Endodermal cell (in vitro differentiated cells): Measurements from ENCODE around the gene CHRNB1. TPM values are rescaled to one million over a fixed set of nuclear protein-coding genes. Genes with fewer than 3 reads are reported as not detected.
A peak's percentile ranks its signal among the peaks of the same experiment; 100 is the strongest.

Experiments used
- DNase-seq: peaks from one replicate; pipeline ENCODE4 v3.0.0-alpha.2; 2017
- H3K27ac ChIP-seq: 2 replicates; pipeline ENCODE4 v1.5.1; 2013; ENCODE audit warnings: mild to moderate bottlenecking, low read depth, low read length, moderate library complexity
- H3K27me3 ChIP-seq: 2 replicates; pipeline ENCODE4 v1.6.1; 2013; ENCODE audit warnings: mild to moderate bottlenecking, low read length, moderate library complexity; ENCODE audit not compliant: insufficient read depth, control insufficient read depth, poor library complexity, severe bottlenecking
- H3K36me3 ChIP-seq: 2 replicates; pipeline ENCODE4 v1.7.0; 2013; ENCODE audit warnings: mild to moderate bottlenecking, low read length, moderate library complexity; ENCODE audit not compliant: control insufficient read depth, insufficient read depth
- H3K4me1 ChIP-seq: one replicate; pipeline ENCODE4 v1.7.0; 2013; ENCODE audit warnings: low read length; ENCODE audit not compliant: control insufficient read depth, insufficient read depth
- H3K4me3 ChIP-seq: 2 replicates; pipeline ENCODE4 v1.5.1; 2013; ENCODE audit warnings: mild to moderate bottlenecking, low read length, moderate library complexity
- H3K9ac ChIP-seq: 2 replicates; pipeline ENCODE4 v1.6.1; 2013; ENCODE audit warnings: mild to moderate bottlenecking, low read length, moderate library complexity; ENCODE audit not compliant: poor library complexity, severe bottlenecking; ENCODE audit errors: extremely low read depth
- H3K9me3 ChIP-seq: 2 replicates; pipeline ENCODE4 v1.6.1; 2013; ENCODE audit warnings: mild to moderate bottlenecking, low read length, moderate library complexity; ENCODE audit not compliant: control insufficient read depth
- H3K27ac Mint-ChIP-seq: 2 replicates; pipeline ENCODE4 v1.8.0; 2020; ENCODE audit warnings: mixed read lengths
- H3K27me3 Mint-ChIP-seq: 2 replicates; pipeline ENCODE4 v1.8.0; 2021; ENCODE audit warnings: mild to moderate bottlenecking, mixed read lengths; ENCODE audit not compliant: insufficient read depth
- H3K36me3 Mint-ChIP-seq: 2 replicates; pipeline ENCODE4 v1.8.0; 2020; ENCODE audit warnings: low read depth, mixed read lengths
- H3K4me1 Mint-ChIP-seq: 2 replicates; pipeline ENCODE4 v1.8.0; 2020; ENCODE audit warnings: mixed read lengths
- H3K4me3 Mint-ChIP-seq: 2 replicates; pipeline ENCODE4 v1.8.0; 2020; ENCODE audit warnings: mild to moderate bottlenecking, moderate library complexity, mixed read lengths
- H3K9me3 Mint-ChIP-seq: 2 replicates; pipeline ENCODE4 v1.8.0; 2020; ENCODE audit warnings: mild to moderate bottlenecking, mixed read lengths
- WGBS, 2 experiments: methylation state at CpG; one replicate each; pipeline versions ENCODE4 v1.1.5 to v1.1.7; 2013; ENCODE audit warnings: missing lambda C conversion rate in 2 of 2, mixed read lengths in 1 of 2; ENCODE audit not compliant: insufficient coverage in 1 of 2, insufficient read length in 1 of 2; 5-methylcytosine and 5-hydroxymethylcytosine counted together
- total RNA-seq, 2 donors: library from RNA; stranded (reverse); fragmentation: NEBNext Ultra II Directional in 1 of 2; extraction: Animal tissue kit (Norgen Biotek cat#: 25700) in 1 of 2; gene quantifications; 2 replicates in 1 of 2; 3 replicates in 1 of 2; pipeline ENCODE4 v1.2.1, GENCODE V29; 2021
- TF ChIP-seq, protein P1 (sequence below): fragments of 200-600 bp; sonication (generic); conservative IDR thresholded peaks from 2 replicates; pipeline ENCODE4 v1.5.0; 2021; ENCODE audit warnings: antibody characterized with exemption, mild to moderate bottlenecking

Gene CHRNB1
- total RNA-seq, 2 donors from 2014 or later: 8.7 to 11.6 TPM

DNA sequence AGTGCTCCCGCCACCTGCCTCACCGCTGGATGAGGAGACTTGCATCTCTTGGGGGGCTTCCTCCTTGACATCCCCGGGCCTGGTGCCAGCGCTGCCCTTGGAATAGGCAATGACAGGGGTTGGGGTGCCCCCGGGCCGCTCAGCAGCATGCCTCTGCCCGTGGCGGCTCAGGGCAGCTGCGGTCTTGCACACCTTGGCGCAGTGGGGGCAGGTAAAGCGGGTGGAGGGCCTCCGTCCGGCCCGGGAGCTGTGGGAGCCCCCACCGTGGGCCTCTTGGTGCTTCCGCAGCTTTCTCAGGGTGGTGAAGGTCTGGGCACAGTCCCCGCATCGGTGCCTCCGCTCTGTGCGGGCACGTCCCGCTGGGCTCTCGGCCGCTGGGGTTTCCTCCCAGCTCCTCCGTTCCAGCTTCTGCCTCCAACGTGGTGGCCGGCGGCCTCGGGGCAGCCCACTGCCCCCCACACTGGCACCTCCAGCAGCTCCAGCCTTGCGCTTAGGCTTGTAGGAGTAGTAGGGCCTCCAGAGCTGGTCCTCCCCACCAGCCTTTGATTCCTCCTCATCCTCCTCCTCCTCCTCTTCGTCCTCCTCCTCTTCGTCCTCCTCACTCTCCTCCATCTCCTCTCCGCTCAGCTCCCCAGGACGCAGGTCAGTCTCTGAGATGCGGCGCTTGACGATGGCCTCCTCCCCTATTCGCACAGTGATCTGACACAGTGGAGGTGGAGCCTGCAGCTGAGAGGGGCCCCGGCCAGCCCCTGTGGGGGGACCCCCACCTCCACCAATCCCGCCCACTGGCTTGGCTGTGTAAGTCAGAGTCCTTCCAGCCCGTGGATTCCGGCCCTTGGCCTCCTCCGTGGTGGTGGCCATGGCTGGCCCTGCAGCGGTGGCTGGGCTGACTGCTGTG lies 17.9 kb downstream of the CHRNB1 start:
- Mint-ChIP-seq H3K4me3 (no peak overlapping the region), H3K27ac (no peak overlapping the region), H3K36me3 (peaks cover 22% of the 10 kb centered on the region), H3K9me3 (no peaks in the 10 kb centered on the region), H3K27me3 (no peaks in the 10 kb centered on the region), H3K4me1 (peaks cover 3% of the 10 kb centered on the region)
- Histone ChIP-seq H3K36me3 (peaks cover 11% of the 10 kb centered on the region), H3K4me1 (no peaks in the 10 kb centered on the region), H3K4me3 (no peak overlapping the region), H3K27ac (no peak overlapping the region), H3K9ac (no peak overlapping the region), H3K9me3 (no peaks in the 10 kb centered on the region), H3K27me3 (no peaks in the 10 kb centered on the region)
- peak; percentile 45 for DNase-seq
- 95% methylated on average over 29 to 44 of the region's 44 CpGs for WGBS, 2 experiments
- TF ChIP-seq, protein P1, sequence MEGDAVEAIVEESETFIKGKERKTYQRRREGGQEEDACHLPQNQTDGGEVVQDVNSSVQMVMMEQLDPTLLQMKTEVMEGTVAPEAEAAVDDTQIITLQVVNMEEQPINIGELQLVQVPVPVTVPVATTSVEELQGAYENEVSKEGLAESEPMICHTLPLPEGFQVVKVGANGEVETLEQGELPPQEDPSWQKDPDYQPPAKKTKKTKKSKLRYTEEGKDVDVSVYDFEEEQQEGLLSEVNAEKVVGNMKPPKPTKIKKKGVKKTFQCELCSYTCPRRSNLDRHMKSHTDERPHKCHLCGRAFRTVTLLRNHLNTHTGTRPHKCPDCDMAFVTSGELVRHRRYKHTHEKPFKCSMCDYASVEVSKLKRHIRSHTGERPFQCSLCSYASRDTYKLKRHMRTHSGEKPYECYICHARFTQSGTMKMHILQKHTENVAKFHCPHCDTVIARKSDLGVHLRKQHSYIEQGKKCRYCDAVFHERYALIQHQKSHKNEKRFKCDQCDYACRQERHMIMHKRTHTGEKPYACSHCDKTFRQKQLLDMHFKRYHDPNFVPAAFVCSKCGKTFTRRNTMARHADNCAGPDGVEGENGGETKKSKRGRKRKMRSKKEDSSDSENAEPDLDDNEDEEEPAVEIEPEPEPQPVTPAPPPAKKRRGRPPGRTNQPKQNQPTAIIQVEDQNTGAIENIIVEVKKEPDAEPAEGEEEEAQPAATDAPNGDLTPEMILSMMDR: no peak

DNA sequence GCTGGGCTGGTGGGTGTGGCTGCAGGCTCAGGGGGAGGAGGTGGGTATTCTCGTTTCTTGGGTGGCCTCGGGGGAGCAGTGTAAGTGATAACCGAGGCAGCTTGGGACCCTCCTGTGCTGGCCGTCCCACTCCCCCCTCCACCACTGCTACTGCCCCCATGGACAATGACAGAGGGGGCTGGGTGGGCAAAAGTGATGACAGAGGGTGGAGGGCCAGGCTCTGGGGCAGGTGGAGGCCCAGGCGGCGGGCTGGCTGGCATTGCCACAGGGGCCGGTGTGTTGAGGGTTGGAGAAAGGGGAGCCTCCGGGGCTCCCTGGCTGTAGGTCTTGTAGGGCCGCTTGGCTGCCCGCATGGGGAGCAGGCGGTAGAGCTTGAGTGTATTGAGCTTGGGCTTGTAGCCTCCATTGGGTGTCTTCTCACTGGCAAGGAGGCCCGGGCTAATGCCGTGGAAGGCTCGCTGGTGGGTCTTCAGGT lies 18.5 kb downstream of the CHRNB1 start:
- 95 to 100% methylated on average over 6 to 13 of the region's 14 CpGs for WGBS, 2 experiments
- no peak overlapping the region for H3K27ac ChIP-seq
- no peaks in the 10 kb centered on the region for H3K27me3 ChIP-seq
- TF ChIP-seq, protein P1: no peak
- no peaks in the 10 kb centered on the region for H3K9me3 Mint-ChIP-seq
- H3K36me3 ChIP-seq: peaks cover 11% of the 10 kb centered on the region
- H3K27ac Mint-ChIP-seq: no peak overlapping the region
- H3K4me3 Mint-ChIP-seq: no peak overlapping the region
- H3K4me1 Mint-ChIP-seq: peaks cover 3% of the 10 kb centered on the region
- no peaks in the 10 kb centered on the region for H3K9me3 ChIP-seq
- no peaks in the 10 kb centered on the region for H3K27me3 Mint-ChIP-seq
- H3K4me3 ChIP-seq: no peak overlapping the region
- no peak for DNase-seq
- H3K9ac ChIP-seq: no peak overlapping the region
- H3K36me3 Mint-ChIP-seq: peaks cover 22% of the 10 kb centered on the region
- no peaks in the 10 kb centered on the region for H3K4me1 ChIP-seq

DNA sequence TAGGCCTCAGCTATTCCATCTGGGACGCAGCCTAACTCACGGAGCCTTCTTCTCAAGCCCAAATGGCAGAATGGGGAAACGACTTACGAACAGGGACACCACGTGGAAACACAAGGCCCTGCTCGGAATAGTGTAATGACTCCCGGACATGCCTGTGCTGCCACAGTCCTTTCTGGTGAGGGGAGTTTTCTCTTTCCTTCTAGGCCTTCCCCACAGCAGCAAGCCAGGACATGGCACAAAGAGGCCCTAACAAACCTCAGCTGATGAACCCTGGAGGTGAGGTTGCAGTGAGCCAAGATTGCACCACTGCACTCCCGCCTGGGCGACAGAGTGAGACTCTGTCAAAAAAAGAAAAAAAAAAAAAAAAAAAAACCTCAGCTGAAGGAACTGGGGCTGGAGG lies 19.2 kb downstream of the CHRNB1 start:
- DNase-seq: no peak
- H3K27me3 Mint-ChIP-seq: no peaks in the 10 kb centered on the region
- H3K27ac Mint-ChIP-seq: no peak overlapping the region
- H3K27me3 ChIP-seq: no peaks in the 10 kb centered on the region
- H3K4me1 Mint-ChIP-seq: peaks cover 3% of the 10 kb centered on the region
- H3K27ac ChIP-seq: no peak overlapping the region
- H3K4me3 Mint-ChIP-seq: no peak overlapping the region
- H3K9ac ChIP-seq: no peak overlapping the region
- no peaks in the 10 kb centered on the region for H3K9me3 Mint-ChIP-seq
- H3K36me3 ChIP-seq: peaks cover 11% of the 10 kb centered on the region
- H3K36me3 Mint-ChIP-seq: peaks cover 19% of the 10 kb centered on the region
- H3K4me1 ChIP-seq: no peaks in the 10 kb centered on the region
- no peak overlapping the region for H3K4me3 ChIP-seq
- no peaks in the 10 kb centered on the region for H3K9me3 ChIP-seq
- 91 to 100% methylated on average over 5 to 9 of the region's 9 CpGs for WGBS, 2 experiments
- TF ChIP-seq, protein P1: no peak
